Putamen (tissue), 1 donor: Measurements from ENCODE around the gene NUP107.

Experiments used
- DNase-seq: peaks from one replicate; pipeline ENCODE4 v3.0.0-alpha.2; 2016; ENCODE audit warnings: low spot score

The NUP107 gene

DNA sequence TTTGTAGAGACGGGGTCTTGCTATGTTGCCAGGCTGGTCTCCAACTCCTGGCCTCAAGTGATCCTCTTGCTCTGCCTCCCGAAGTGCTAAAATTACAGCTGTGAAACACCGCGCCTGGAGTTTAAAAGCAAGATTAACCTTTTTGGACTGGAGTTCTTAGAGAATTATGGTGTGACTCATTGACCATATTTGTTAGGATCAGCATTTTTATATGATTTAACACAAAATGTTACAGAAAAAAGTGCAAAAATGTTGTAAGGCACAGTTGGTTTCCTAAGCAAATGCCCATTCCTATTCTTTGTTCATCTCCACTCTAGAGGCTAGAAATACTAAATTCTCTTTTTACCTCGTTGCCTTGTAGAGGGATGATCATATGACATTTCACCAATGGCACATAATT, 86.8 kb downstream of the NUP107 start:
- no peak for DNase-seq

DNA sequence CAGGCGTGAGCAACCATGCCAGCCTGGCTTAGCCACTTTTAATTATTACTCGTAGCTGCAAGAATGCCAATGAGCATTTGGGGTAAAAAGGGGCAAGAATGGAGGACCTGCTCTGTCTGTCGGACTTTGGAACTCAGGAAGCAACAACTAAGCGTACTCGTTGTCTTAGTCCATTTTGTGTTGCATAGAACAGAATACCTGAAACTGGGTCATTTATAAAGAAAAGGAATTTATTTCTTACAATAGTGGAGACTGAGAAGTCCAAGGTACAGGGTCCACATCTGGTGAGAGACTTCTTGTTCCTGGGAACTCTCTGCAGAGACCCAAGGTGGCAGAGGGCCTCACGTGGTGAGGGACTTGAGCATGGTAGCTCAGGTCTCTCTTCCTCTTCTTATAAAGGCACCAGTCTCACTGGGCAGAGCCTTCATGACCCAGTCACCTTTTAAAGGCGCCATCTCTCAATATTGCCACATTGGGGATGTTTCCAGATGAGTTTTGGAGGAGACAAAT, 88.4 kb downstream of the NUP107 start:
- DNase-seq: no peak

DNA sequence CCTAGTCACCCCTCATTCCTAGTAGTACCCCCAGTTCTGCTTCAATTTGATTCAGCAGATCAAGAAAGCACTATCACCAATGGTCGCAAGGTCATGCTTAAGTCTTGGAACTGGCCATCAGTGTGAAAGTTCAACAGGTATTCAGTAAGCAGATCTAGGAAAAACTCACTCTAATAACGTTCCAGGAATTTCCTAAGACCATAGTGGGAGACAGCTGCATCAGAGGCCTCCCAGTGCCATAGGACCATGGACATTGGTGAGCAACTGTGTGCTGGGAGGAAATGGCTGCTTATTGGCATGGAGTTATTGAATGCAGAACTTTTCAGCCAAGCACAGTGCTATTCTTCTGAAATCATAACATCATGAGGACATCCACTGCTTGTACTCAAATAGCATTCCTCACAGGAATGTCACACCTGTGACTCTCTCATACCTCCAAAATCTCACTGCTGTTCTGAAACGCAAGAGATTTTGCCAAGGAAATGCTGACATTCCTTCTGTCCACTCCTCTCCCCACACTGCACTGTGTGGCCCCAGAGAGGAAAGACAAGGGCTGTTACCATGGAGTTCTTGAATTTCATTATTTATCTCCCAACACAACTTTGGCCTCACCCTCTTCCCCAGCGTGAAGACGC, 90.3 kb downstream of the NUP107 start:
- DNase-seq: no peak

DNA sequence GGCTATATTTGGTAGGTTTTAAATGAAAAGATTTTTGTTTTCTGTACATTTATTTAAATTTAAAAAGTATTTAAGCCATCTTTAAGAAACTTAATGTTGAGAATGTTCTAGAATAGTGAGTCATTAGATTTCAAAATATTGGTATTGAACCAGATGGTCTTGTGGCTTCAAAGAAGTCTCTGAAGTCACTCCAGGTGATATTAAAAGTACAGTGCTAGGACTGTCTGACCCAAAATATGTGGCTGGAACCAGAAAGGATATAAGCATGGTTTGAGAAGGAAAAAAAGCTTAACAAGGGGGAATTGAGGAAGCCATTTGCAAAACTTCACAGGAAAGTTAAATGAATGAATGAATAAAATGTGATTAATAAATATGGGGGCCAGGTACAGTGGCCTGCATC, 92.5 kb downstream of the NUP107 start:
- no peak for DNase-seq

DNA sequence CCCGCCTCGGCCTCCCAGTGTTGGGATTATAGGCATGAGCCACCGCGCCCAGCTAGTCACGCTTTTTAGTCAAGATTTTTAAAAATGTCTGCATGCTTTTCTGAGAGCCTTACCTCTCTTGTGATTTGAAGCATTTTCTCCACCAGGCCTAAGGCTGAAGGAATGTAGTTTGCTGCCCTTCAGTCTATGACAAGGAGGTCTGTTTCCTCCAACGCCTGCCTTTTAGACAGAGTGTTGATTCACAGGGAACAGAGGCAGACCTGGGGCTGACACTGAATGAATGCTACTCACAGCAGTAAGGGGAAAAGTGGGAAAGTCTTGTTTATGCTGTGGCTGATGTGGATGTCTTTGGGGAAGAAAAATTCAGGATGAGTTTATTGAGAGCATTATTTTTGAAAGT, 94.0 kb downstream of the NUP107 start:
- no peak for DNase-seq

DNA sequence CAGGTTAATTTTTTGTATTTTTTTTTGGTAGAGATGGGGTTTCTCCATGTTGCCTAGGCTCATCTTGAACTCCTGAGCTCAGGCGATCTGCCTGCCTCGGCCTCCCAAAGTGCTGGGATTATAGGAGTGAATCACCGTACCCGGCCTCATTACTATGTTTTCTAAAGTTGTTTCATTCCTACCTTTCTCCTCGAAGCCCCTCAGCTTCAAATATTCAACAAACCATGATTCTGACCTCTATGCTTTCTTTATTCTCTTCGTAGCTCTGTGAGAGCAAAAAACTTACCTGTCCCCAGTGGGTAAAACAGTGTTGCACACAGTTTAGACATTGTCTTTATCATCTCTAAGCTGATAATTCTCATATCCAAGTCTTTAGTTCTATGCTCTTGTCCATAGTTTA, 95.0 kb downstream of the NUP107 start:
- DNase-seq: no peak

DNA sequence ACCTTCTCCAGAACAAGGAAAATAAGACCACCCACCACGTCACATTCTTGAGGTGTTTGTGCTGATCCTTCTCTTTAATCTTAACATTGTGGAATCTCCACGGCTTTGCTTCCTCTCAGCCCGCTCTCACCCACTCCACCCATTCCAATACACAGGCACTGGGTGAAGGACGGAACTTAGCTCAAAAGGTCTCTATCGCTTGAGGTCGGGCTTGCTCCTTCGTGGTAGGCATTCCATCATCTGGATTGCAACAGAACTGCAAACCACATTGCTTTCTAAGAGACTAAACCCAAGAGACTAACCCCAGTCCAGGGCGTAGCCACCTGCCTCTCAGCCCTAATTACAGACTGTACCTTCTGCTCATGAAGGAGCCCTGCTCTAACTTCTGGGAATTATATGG, 97.2 kb downstream of the NUP107 start:
- no peak for DNase-seq

DNA sequence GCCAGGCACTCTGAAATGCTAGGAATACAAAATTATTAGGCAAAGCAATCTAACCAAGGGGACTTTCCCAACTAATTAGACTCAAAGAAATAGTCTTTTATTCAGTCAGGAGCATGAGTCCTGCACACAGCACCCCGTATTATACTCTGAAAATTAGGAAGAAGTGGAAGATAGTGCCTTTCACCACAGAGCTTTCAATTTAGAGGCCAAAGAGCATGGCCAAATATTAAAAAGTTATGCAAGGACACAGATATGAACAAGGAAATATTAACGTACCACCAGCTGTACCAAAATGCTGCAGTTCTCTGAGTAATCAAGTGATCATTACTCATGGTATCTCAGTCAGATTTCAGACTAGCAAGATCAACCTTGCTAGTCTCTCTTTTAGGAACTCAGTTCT, 98.6 kb downstream of the NUP107 start:
- DNase-seq: no peak

DNA sequence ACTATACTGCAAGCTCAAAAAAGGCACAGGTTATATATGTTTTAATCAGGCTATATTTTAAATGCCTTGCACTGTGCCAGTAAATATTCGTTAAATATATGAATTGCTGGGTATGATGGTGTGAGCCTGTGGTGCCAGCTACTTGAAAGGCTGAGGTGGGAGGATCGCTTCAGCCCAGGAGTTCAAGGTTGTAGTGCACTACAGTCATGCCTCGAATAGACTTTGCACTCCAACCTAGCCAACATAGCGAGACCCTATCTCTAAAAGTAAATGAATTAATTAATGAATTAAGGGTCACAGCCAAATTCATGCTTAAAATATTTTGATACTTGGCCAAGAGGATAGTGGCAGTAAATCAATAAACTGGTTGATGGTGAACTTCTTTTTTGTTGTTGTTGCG, 99.0 kb downstream of the NUP107 start:
- no peak for DNase-seq

DNA sequence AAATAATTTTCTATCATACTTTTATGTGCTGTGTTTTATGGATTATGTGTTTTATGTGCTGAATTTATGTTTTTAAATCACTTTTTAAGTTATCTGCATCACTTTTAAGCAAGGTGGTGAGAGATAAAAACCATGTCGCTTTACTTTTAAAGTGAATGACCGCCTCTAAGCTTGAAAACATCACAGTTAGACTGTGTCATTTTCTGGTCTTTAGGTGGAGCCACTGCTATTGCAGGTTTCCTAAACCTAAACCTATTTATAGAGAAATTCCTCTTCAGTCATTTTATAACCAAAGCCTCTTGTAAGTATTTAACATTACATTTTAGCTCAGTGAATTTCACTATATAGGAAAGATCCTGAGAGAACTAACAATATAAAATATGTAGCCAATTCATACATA, 100.2 kb downstream of the NUP107 start:
- no peak for DNase-seq

DNA sequence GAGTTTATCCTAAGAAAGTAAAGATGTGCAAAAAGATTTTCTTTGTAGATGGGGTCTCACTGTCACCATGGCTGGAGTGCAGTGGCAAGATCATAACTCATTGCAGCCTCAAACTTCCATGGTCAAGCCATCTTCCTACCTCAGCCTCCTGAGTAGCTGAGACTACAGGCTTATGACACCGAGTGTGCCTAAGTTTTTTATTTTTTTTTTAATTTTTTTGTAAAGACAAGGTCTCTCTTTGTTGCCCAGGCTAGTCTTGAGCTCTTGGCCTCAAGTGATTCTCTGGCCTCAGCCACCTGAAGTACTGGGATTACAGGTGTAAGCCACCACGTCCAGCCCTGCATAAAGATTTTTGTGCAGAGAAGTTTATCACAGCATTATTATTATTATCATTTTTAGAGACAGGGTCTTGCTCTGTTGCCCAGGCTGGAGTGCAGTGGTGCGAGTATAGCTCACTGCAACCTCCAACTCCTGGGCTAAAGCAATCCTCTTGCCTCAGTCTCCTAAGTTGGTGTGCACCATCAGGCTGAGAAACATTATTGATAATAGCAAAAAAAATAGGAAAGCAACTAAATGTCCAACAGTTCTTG, 101.9 kb downstream of the NUP107 start:
- DNase-seq: no peak

DNA sequence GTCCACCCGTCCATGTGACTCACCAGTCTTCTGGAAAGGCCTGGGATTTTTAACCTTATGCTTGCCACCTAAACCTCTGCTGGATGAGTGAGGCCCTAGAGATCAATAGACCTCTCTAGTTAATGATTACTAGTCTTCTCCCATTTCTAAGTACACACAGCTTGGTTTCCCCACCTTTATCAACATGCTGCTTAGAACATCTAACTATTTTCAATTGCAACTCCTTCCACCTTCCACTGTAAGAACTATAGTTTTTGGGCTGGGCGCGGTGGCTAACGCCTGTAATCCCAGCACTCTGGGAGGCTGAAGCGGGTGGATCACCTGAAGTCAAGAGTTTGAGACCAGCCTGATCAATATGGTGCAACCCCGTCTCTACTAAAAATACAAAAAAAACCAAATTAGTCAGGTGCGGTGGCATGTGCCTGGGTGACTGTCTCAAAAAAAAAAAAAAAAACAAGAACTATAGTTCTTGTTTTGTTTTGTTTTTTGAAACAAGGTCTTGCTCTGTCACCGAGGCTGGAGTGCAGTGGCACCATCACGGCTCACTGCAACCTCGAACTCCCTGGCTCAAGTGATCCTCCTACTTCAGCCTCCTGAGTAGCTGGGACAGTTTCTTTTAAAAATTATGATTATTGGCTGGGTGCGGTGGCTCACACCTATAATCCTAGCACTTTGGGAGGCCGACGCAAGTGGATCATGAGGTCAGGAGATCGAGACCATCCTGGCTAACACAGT, 102.5 kb downstream of the NUP107 start:
- DNase-seq: no peak

DNA sequence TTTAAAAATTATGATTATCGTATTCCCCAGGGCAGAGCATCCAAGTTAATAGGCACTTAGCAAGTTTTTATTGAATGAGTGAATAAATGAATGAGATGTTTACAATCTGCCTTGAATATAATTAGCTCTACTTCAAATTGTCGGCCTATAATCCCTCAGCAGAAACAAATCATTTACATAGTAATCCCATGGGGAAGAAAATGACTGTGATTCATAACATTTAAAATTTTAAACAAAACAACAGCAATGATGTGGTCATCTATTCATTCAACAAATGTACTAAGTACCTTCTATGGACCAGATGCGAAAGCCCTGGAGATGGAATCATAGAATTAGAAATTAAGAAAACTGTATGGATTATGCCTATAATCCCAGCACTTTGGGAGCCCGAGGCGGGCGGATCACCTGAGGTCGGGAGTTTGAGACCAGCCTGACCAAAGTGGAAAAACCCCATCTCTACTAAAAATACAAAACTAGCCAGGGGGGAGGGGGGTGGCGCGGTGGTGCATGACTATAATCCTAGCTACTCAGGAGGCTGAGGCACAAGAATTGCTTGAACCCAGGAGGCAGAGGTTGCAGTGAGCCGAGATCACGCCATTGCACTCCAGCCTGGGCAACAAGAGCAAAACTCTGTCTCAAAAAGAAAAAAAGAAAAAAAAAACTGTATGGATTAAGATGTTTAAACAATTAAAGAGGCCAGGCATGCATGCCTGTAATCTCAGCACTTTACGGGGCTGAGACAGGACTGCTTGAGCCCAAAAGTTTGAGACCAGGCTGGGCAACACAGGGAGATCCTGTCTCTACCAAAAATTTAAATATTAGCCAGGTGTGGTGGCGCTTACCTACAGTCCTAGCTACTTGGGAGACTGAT, 103.5 kb downstream of the NUP107 start:
- no peak for DNase-seq

DNA sequence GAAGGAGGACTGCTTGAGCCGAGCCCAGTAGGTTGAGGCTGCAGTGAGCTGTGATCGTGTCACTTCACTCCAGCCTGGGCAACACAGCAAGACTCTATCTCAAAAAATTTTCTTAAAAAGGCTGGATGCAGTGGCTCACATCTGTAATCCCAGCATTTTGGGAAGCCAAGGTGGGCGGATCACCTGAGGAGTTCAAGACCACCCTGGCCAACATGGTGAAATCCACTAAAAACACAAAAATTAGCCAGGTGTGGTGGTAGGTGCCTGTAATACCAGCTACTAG, 104.1 kb downstream of the NUP107 start:
- DNase-seq: no peak

DNA sequence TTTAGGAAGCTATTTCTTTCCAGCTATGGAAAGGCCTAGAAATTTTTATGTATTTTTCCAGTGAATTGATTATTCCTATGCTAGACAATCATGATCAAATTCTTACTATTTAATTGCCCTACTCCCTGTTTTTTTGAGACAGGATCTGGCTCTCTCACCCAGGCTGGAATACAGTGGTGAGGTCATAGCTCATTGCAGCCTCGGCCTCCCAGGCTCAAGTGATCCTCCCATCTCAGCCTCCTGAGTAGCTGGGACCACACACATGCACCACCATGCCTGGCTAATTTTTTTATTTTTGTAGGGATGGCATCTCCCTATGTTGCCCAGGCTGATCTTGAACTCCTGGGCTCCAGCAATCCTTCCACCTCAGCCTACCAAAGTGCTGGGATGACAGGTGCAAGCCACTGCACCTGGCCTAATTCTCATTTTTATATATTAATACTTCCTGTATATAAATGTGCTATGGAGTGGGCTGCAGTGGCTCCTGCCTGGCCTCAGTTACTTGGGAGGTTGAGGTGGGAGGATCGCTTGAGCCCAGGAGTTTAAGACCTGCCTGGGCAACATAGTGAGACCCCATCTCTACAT, 105.2 kb downstream of the NUP107 start:
- no peak for DNase-seq

DNA sequence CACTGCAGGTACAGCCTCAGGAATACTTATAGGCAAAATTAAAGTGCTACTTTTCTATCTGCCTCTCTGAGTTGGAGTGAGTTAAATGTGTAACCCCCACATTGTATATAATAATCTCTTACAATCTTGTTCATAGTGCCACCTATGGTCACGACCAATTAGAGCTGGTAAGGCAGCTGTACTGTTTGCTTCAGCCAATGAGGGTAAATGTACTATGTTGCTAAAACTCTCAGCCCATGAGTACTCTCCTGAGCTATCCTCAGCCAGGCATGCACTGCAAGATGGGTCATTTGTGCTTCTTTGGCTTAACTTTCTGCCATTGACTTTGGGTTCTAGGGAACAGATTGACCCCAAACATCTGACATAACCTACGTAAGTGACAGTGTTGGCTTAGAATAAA, 106.2 kb downstream of the NUP107 start:
- no peak for DNase-seq

DNA sequence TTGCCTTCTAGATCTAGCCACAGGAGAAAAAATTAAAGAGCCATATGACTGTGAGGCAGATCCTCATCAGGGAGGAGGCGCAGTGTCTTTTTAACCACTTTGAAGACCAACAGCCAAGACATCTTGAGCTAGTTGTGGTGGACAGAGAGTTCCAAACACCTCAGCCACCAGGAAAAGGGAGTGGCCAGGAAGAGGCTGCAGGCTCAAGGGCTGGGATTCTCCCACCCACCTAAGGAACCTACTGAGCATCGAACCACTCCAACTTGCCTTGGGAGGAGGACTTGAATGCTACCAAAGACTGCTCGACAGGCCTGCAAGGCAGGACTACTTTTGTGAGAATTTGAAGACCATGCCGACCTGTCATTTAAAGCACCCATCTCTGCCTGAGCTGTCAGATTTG, 106.7 kb downstream of the NUP107 start:
- no peak for DNase-seq

DNA sequence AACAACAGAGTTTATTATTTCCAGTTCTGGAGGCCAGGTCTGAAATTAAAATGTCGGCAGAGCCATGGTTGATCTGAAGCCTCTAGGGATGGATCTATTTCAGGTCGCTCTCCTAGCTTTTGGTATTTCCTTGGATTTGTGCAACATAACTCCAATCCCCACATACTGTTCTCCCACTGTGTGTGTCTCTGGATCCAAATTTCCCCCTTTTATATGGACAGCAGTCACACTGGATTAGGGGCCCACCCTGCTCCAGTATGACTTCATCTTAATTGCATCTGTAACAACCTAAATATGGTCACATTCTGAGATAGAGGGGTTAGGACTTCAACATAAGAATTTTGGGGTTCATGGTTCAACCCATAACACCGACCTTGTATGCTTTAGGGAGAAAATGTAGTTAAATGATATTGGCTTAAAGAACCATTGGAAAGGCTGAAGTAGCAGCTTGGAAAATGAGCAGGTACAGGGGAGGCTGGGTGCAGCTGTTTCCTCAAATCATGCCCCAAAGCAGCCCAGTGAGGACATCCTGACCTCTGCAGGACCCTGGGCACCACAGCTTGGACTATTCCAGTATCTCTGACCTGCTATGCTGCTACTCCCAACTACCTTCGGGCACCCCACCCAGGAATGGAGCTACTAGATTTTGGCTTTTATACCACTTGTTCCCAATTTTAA, 107.3 kb downstream of the NUP107 start:
- no peak for DNase-seq

DNA sequence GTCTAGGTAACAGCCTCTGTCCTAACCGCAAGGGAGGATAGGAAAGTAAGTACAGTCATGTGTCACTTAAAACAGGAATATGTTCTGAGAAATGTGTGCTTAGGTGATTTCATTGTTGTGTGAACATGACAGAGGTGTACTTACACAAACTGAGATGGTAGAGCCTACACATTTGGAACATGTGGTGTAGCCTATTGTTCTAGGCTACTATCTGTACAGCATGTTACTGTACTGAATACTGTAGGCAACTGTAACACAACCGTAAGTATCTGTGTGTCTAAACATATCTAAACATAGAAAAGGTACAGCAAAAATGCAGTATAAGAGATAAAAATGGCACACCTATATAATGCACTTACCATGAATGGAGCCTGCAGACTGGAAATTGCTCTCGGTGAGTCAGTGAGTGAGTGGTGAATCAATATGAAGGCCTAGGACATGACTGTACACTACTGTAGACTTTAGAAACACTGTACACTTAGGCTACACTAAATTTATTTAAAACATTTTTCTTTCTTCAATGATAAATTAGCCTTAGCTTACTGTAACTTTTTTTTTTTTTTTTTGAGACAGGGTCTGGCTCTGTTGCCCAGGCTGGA, 108.0 kb downstream of the NUP107 start:
- DNase-seq: no peak
